GM23338 (cell line): ENCODE data around the gene FAP. TPM values are rescaled to one million over a fixed set of nuclear protein-coding genes. Genes with fewer than 3 reads are reported as not detected.

Experiments
- CTCF ChIP-seq, 2 experiments: fragments of 200-600 bp in 1 of 2; sonication (generic) in 1 of 2; conservative IDR thresholded peaks; 2 replicates each; pipeline versions ENCODE4 v1.5.1 to v1.6.1; 2016 to 2017; ENCODE audit warnings: antibody characterized with exemption in 2 of 2, low read depth in 2 of 2, mild to moderate bottlenecking in 2 of 2, moderate library complexity in 1 of 2
- EZH2 ChIP-seq: fragments of 200-600 bp; sonication (generic); IDR thresholded peaks from one replicate; pipeline ENCODE4 v1.8.0; 2017; ENCODE audit warnings: antibody characterized with exemption, mild to moderate bottlenecking, low read depth; ENCODE audit not compliant: unreplicated experiment
- JUNB ChIP-seq: IDR thresholded peaks from one replicate; pipeline ENCODE4 v1.6.1; 2016; ENCODE audit warnings: antibody characterized with exemption; ENCODE audit not compliant: unreplicated experiment
- NANOG ChIP-seq: IDR thresholded peaks from 2 replicates; pipeline ENCODE4 v1.6.1; 2016; ENCODE audit warnings: antibody characterized with exemption, borderline replicate concordance
- POLR2AphosphoS5 ChIP-seq: IDR thresholded peaks from 2 replicates; pipeline ENCODE4 v1.6.1; 2016; ENCODE audit warnings: antibody characterized with exemption, low read depth
- REST ChIP-seq: IDR thresholded peaks from one replicate; pipeline ENCODE4 v1.6.1; 2018; ENCODE audit warnings: antibody characterized with exemption; ENCODE audit not compliant: unreplicated experiment
- STAT1 ChIP-seq: IDR thresholded peaks from one replicate; pipeline ENCODE4 v1.6.1; 2016; ENCODE audit warnings: antibody characterized with exemption; ENCODE audit not compliant: unreplicated experiment
- ZNF114 ChIP-seq: fragments of 250-450 bp; sonication (Bioruptor Pico); IDR thresholded peaks from 2 replicates; pipeline ENCODE4 v1.5.0; 2020; ENCODE audit warnings: mild to moderate bottlenecking, moderate library complexity
- ZNF331 ChIP-seq: fragments of 250-450 bp; sonication (Bioruptor Pico); IDR thresholded peaks from 2 replicates; pipeline ENCODE4 v1.5.0; 2020; ENCODE audit warnings: low read depth, mild to moderate bottlenecking, moderate library complexity
- polyA plus RNA-seq: library from polyadenylated mRNA; unstranded; fragments of >200 nt; fragmentation: Nextera tagmentation; extraction: Ambion mirVana; gene quantifications from 2 replicates; pipeline ENCODE4 v1.2.1, GENCODE V29; 2016
- total RNA-seq: library from RNA; depleted of rRNA; stranded (reverse); fragments of >200 nt; shearing (Covaris generic); gene quantifications from 2 replicates; pipeline ENCODE4 v1.2.3, GENCODE V29; 2014
- TF ChIP-seq, protein P1 (sequence below): fragments of 250-450 bp; sonication (Bioruptor Pico); IDR thresholded peaks from 2 replicates; pipeline ENCODE4 v1.5.0; 2020; ENCODE audit warnings: mild to moderate bottlenecking, moderate library complexity
- TF ChIP-seq, protein P2 (sequence below): IDR thresholded peaks from 2 replicates; pipeline ENCODE4 v1.6.1; 2016; ENCODE audit warnings: antibody characterized with exemption

Gene FAP
- total and polyA plus RNA-seq, 2 experiments from 2014 or later, result not detected

GRCh38 chr2:162252153-162252552 is 8.9 kb upstream of the FAP start (continued):
- TF ChIP-seq, protein P1, sequence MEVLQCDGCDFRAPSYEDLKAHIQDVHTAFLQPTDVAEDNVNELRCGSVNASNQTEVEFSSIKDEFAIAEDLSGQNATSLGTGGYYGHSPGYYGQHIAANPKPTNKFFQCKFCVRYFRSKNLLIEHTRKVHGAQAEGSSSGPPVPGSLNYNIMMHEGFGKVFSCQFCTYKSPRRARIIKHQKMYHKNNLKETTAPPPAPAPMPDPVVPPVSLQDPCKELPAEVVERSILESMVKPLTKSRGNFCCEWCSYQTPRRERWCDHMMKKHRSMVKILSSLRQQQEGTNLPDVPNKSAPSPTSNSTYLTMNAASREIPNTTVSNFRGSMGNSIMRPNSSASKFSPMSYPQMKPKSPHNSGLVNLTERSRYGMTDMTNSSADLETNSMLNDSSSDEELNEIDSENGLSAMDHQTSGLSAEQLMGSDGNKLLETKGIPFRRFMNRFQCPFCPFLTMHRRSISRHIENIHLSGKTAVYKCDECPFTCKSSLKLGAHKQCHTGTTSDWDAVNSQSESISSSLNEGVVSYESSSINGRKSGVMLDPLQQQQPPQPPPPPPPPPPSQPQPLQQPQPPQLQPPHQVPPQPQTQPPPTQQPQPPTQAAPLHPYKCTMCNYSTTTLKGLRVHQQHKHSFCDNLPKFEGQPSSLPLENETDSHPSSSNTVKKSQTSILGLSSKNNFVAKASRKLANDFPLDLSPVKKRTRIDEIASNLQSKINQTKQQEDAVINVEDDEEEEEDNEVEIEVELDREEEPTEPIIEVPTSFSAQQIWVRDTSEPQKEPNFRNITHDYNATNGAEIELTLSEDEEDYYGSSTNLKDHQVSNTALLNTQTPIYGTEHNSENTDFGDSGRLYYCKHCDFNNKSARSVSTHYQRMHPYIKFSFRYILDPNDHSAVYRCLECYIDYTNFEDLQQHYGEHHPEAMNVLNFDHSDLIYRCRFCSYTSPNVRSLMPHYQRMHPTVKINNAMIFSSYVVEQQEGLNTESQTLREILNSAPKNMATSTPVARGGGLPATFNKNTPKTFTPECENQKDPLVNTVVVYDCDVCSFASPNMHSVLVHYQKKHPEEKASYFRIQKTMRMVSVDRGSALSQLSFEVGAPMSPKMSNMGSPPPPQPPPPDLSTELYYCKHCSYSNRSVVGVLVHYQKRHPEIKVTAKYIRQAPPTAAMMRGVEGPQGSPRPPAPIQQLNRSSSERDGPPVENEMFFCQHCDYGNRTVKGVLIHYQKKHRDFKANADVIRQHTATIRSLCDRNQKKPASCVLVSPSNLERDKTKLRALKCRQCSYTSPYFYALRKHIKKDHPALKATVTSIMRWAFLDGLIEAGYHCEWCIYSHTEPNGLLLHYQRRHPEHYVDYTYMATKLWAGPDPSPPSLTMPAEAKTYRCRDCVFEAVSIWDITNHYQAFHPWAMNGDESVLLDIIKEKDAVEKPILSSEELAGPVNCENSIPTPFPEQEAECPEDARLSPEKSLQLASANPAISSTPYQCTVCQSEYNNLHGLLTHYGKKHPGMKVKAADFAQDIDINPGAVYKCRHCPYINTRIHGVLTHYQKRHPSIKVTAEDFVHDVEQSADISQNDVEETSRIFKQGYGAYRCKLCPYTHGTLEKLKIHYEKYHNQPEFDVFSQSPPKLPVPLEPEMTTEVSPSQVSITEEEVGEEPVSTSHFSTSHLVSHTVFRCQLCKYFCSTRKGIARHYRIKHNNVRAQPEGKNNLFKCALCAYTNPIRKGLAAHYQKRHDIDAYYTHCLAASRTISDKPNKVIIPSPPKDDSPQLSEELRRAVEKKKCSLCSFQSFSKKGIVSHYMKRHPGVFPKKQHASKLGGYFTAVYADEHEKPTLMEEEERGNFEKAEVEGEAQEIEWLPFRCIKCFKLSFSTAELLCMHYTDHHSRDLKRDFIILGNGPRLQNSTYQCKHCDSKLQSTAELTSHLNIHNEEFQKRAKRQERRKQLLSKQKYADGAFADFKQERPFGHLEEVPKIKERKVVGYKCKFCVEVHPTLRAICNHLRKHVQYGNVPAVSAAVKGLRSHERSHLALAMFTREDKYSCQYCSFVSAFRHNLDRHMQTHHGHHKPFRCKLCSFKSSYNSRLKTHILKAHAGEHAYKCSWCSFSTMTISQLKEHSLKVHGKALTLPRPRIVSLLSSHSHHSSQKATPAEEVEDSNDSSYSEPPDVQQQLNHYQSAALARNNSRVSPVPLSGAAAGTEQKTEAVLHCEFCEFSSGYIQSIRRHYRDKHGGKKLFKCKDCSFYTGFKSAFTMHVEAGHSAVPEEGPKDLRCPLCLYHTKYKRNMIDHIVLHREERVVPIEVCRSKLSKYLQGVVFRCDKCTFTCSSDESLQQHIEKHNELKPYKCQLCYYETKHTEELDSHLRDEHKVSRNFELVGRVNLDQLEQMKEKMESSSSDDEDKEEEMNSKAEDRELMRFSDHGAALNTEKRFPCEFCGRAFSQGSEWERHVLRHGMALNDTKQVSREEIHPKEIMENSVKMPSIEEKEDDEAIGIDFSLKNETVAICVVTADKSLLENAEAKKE, result no peak
- no peak for TF ChIP-seq ZNF331
- TF ChIP-seq NANOG, result no peak
- TF ChIP-seq STAT1, result no peak
- no peak for TF ChIP-seq CTCF (conservative IDR thresholded peaks at IDR 0.05; ENCODE audit: low read depth in 2 of 2)
- TF ChIP-seq, protein P2, sequence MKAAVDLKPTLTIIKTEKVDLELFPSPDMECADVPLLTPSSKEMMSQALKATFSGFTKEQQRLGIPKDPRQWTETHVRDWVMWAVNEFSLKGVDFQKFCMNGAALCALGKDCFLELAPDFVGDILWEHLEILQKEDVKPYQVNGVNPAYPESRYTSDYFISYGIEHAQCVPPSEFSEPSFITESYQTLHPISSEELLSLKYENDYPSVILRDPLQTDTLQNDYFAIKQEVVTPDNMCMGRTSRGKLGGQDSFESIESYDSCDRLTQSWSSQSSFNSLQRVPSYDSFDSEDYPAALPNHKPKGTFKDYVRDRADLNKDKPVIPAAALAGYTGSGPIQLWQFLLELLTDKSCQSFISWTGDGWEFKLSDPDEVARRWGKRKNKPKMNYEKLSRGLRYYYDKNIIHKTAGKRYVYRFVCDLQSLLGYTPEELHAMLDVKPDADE, result no peak
- no peak for TF ChIP-seq POLR2AphosphoS5
- no peak for TF ChIP-seq REST
- TF ChIP-seq ZNF114 (CRISPR knock-in tag), result no peak
- TF ChIP-seq JUNB, result no peak
- TF ChIP-seq EZH2, result no peak
